ENCODE measurements around the gene CRACDL.

The CRACDL gene

DNA sequence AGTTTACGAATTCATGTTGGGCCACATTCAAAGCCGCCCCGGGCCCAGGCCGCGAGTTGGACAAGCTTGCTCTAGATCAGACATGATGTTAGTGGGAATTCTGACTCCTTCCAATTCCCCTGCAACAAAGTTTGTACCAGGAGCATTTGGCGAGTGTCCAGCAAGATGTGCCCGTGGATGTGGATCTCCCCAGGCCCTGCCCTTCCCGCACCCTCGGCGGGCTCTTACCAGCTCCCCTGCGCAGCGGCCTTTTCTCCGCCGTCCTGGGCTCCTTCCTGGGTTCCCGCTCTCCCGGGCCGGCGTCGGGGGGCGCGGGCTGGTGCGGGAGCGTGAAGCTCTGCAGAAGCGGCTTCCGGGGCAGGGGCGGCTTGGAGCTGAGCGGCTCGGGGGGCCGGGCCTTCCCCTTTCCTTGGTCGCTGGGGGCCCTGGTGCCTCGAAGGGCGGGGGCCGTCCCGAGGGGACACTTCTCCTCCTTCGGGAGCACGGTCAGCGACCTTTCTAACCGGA lies 114.3 kb downstream of the CRACDL start:
- no peak for DNase-seq

DNA sequence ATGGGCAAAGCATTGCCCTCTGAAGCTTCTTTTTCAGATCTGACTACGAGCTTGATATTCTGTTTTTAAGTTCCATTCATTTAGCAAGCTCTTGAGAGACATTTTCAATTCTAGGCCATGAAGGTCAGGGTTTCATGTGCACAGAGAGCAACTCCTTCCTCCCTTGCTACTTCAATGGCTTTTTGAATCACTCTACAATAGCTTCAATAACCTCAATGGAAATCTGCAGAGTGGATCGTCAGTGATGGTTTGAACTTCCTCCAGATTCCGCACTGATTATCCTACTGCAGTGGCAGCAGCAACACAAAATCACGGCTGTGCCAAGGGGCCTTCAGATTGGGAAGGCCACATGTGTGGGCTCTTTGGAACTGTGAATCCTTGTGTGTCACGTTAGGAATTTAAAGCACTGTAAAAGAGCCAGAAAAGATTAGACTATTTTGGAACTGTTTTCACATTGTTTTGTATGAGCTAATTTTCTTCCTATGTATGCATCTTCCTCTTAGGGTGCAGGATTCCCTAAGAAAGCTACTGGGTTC lies 116.7 kb downstream of the CRACDL start:
- no peak for DNase-seq

DNA sequence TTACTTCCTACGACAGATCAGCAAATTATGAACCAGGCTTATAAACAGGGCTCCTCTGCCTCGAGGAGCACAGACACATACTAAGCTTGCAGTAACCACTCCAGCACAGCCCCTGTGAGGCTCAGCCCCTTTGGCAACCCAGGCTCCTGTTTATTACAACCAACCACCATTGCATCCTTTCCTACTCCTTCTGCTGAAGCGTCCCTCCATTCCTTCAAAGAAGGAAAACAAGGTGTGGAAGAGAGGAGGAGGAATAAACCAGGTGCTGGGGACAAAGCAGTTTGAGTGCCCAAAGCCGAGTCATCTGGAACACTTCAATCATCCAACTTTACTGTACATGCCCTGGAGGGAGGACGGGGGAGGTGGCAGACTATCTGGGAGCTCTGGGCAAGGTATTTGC lies 117.9 kb downstream of the CRACDL start:
- no peak for DNase-seq

DNA sequence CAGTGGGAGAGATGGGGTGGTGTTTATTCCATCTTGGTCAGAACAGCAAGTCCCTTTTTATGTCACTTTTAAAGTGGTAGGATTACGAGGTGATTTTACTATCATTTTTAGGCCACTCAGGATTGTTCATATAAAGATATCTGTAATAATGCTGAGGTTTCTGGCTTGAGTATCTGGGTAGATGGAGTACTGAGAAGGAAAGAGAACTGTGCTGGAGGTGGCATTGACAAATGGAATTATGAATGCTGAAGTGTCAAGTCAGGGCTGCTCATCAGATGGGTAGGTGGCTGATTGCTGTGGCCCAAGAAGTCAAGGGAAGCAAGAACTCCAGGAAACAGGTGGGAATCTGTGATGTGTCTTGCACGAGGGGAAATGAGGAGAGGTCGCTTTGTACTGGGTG lies 119.7 kb downstream of the CRACDL start:
- no peak for DNase-seq

DNA sequence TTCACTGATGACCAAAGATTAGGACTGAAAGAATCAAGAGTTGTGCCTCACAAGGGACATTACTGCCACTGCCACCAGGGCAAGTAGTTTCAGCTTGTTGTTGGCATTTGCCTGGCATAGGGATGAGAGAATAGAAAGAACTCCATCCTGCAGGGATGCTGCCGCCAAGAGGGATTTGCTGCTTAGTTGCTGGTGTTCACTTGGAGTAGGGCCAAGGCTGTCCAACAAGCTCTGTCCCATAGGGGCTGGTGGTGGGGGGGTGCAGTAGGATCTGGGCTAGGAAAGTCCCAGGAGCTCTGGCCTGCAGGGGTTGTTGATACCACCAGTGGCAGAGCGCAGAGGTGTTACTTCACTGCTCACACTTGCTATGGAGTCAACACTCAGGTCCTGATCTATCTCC lies 120.2 kb downstream of the CRACDL start:
- DNase-seq, result no peak

DNA sequence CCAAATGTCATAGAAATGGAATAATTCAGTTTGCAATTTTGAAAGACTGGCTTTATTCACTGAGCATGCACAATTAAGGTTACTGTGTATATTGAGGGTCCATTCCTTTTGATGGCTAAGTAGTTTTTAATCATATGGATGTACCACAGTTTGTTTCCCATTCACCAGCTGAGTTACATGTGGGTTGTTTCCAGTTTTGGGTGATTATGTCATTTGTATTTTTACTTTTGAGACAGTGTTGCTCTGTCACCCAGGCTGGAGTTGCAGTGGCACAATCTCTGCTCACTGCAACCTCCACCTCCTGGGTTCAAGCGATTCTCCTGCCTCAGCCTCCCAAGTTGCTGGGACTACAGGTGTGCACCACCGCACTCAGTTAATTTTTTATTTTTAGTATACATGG lies 124.3 kb downstream of the CRACDL start:
- no peak for DNase-seq

DNA sequence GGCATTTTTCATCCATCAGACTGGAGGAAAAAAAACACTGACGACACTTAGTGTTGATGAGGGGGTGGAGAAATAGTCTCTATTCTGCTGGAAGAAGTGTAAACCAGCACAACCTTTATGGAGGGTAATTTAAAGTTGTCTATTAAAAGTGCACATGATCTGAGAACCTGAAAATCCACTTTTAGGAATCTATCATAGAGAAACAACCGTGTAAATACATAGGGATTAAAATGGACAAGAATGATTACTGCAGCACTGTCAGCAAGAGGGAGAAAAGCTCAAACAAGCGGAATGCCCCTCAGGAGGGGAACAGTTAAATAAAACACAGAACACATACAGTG lies 125.5 kb downstream of the CRACDL start:
- DNase-seq, result no peak

DNA sequence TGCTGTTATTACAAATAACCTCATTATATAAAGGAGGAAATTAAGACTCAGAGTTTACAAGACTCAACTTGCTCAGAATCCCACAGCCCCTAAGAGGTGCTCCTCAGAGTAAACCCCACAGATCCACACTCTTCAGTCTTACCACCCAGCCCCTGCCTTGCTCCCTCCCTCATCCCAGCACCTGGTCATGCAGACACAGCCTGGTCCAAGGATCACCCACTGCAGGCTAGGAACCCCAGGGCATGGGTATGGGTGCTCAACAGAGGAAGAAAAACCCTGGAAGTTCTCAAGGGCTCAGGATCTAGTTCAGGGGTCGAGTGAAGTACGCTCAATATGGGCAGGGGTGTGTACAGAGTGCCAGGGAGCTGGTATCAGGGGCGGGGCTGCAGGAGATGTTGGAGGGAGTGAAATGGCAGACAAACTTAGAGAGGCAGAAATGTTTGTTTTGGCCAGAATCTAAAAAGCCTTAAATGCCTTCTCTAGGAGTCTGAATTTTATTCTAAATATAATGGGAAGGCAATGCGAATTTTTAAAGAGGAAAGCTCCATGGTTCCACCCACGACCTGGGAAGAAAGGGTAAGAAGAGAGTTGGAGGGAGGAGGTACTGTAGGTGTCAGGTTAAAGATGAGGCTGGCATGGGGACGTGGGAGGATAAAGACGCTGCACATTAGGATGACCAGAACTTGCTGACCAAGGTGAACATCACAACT lies 126.0 kb downstream of the CRACDL start:
- DNase-seq, result no peak

DNA sequence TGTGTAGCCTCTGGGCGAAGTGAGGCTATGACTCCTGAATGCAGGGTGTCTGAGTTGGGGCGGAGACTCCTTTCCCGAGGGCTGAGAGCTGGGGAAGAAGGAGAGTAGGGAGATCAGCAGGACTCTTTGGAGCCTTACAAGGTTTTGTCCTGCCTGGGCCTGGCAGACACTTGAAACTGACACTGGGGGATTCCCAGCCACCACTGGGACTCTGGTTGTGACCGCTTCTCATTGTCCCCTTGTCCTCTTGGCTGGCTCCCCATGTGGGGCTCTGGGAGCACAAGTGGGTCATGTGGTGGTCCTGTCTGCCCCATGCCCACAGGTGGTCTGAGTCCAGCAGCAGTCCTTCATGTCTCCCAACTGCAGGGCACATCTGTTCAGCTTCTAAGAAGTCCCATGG lies 126.9 kb downstream of the CRACDL start:
- DNase-seq, result no peak

DNA sequence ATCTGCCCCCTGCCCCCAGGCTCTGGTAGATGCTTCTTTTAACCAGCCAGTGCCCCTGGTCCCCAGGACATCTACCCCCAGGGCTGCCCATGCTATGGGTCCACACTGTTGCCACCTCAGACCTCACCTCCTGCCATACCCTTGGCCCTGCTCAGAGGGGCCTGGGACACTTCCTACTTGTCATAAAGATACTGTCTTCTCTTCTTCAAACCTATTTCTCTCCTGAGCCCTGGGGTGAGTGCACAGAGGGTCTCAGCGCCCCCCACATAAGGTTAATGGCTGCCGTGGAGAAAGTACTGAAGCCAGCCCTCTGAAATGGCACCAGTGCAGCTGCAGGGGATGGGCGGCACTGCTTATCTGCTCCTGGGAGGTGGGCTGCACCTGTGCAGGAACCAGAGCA lies 127.5 kb downstream of the CRACDL start:
- DNase-seq, result no peak

DNA sequence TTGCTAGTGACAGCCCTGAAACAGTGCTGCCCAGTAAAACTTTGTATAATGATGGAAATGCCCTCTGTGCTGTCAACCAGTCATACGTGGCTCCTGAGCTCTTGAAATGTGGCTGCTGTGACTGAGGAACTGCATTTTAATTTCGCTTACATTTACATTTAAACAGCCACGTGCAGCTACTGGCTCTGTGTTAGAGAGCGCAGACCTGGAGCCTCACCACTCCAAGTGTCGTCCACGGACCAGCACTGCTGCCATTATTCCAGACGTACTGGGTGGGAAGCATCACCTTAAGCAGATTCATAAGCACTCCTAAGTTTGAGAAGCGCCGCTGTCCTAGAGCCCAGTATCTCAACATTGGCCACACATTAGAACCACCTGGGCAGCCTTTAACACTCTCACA lies 128.1 kb downstream of the CRACDL start:
- no peak for DNase-seq

DNA sequence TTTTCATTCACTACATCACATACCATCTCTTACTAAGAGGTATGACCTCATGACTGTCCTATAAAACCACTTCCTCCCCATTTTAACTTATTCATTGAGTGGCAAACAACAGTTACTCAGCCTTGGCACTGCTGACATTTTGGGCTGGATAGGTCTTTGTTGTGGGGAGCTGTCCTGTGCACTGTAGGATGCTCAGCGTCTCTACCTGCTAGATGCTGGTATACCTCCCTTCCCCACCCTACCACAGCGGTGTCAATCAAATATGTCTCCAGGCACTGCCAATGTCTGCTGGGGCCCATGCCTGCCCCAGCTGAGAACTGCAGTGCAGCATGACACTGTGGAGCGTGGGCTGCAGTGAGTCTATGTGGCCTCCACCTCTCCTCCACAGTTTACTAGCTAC lies 128.8 kb downstream of the CRACDL start:
- DNase-seq, result no peak

DNA sequence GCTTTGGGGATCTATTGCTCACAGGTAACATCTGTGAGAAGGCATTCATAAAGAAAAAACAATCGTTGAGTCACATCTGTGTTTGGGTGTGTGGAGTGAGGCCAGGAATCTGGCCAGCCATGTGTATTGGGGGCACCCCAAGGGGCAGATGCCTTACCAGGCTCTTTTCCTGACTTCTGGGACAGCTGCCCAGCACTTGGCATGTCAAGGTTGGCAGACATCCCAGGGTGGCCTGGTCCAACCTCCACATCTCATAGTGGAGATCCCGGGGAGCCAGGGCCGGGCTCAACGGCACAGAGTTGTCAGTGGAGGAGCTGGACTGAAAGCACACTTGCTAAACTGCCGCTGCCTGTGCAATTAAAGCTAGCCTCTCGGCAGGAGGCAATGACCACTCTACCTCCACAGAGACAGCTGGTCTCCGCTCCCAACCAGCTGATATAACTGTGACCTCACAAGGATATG lies 129.8 kb downstream of the CRACDL start:
- no peak for DNase-seq

DNA sequence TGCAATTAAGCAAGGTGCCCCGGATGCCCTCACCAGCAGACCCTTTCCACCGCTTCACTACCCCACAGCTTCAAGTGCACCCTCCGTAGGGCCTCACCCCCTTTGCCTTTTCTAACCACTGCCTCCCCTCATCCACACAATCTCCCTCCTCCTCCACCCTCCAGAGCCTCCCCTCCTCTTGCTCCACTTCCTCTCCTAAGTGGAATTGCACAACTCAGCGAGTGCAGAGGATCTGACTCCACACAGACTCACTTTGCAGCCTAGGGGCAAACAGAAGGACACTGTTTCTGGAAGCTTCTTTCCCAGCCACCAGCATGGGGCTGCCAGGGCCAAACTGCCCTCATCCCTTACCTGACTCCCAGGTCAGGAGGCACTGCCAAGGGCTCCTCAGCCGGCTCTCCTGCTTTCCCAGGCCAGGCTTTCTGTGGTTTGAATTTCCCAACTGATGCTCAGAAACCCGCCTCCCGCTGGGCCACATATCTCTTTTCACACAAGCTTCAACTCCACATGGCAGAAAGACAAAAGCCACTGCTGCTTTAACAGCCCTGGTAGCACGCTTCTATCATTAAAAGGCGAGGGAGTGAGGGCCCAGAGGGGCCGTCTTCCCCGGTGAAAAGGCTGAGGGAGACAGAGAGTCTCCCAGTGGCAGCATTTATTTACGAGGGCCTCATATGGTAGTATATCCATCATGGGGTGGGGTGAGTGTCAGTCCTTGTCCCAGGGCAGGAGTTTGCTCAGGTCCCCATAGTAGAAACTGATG lies 130.4 kb downstream of the CRACDL start:
- peak; percentile 29 for DNase-seq

DNA sequence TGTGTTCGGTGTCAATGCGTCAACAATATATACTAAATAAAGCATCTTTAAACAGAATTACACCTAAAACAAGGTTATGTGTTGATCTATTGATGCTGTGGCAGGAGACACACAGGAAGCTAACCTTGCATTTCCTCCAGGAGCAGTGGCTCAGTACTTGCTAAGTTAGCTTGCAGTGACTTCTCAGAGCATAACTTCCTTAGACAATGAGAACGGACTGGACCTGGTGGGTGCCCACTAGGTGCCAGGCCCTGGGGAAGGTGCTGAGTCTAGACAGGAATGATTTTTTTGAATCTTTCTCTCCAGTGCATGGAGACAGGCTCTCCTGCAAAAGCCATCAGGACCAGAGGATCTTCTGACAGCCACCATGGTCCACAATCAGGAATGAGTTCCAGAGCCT lies 131.3 kb downstream of the CRACDL start:
- DNase-seq, result no peak

DNA sequence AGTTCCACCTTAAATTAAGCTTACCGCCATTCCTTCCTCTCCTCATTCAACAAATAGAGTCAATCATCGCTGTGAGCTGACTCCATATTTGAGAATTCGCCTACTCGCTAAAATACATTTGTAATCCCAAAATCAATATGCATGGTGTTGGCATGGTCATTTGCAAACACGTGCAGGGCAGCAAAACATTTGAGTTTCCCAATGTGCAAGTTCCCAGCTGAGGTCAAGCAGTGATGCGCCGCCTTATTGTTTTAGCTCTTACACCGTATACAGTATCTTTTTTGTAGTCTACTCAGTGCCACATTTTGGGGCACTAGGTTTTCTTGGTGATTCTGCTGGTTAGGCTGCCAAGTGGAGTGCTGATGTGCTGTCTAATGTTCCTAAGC lies 131.8 kb downstream of the CRACDL start:
- no peak for DNase-seq

DNA sequence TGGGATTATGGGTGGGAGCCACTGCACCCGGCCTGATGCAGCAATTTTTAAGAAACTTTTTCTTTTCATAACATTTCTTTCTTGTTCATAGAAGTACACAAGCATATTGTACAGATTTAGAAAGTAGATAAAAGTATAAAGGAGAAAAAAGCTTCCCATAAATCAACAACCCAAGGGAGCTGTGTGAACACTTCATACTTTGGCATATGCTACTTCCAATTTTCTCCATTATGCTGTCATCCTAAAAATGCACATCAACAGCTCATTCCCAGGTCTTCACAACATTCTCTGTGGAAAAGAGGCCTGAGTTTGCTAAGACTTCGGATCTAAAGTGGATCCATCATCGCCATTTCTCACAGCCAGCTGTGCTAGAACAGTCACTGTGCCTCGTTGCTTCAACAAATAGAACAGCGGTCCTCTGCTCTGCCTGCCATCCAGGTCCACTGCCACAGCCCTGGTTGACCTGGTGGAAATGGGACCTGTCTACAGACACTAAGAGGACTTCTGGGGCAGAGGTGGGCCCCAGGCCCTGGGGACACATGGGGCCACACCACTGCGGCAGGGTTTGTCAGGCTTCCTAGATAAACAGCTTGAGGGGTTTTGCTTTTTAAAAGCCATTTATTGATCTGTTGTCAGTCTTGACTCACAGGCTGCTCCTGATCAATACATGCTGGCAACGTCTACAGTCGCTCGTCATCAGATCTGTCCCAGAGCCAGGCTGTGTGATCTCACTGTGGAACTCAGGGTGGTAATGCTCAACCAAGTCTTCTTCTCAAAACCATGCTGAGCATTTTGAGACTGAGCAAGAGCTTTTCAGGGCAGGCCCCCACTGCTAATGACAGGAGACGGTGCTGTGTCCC lies 132.4 kb downstream of the CRACDL start:
- no peak for DNase-seq

DNA sequence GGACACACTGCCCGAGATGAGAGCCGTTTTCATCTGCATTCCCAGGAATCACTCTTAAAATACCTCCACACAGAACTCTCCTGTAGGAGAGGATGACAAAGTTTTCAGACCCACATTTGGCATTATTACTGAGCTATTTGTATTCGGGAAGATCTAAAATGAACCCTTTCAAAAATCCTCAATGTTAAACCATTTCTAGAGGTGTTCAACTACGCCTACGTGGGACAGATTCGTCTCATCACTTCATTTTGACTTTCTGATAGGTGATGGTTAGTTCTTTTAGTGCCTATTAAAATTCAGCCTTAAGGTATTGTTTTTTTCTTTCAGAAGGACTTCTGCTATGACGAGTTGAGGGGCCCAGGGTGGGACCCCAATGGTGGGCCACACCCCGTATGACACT lies 133.7 kb downstream of the CRACDL start:
- DNase-seq, result no peak

DNA sequence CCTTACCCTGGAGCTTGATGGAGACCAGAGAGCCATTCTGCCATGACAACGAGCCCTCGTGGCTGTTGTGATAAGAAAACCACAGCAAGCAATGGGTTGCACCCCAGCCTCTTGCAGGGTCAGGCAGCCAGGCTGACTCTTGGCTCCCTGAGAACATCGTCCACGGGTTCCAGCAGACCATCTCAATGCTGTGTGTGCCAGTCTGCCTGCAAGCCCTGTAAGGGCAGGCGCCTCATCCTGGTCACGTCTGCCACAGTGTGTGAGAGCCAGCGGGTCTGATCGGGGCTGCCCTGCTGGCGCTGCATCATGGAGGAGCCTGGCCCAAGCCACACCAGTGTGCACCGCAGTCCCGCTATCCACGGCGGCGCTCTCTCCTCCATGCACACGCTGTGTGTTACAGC lies 134.1 kb downstream of the CRACDL start:
- no peak for DNase-seq

DNA sequence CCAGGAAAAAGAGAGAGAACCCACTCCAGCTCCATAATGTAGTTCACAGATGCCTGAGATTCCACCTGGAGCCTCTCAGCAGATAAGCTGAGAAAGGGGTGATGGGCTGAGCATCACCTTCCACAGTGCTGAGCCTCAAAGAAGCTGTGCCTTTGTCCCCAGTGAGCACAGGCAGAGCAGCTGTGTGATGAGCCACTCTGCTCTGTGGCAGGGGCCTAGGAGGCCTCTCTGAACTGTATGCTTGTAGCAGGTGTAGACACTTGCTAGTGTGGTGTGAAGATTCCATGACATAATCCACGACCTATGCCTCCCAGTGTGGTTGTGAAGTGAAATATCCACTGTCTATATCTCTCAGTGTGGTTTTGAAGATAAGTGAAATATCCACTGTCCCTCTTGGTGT lies 134.7 kb downstream of the CRACDL start:
- DNase-seq, result no peak

DNA sequence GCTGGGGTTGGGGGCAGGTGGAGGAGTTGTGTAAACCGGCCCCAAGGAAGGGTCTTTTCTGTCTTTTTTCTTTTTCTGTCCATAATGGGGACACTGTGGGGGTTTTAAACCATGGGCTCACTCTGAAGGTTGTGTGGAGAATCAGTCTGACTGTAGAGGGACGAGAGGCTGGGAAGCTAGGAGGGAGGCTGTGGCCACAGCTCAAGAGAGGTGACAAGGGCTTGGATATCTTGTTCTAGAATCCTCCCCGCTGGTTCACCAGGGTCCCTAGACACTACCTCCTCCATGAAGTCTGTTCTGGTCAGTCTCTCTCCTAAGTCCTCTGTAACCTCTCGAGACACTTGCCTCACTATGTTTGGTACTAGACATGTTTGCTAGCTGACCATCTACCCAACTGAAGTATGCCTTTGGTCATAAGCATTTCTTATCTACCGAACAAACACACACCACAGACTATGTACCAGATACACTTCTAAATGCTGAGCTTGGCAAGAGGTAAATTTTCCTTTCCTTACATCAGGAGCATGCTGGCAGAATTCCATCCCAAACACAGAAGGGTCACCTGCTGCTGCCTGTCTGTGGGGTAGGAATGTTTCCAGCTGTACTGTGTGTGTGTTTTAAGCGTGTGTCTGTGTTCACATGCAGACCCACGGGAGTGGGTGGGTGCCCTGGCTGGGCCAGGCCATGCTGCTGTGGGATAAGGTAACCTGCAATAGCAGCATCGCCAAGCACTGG lies 135.5 kb downstream of the CRACDL start:
- no peak for DNase-seq
